Gastrocnemius medialis (tissue), 4 donors: ENCODE measurements around the gene STIM1. TPM values are rescaled to one million over a fixed set of nuclear protein-coding genes. Genes with fewer than 3 reads are reported as not detected.

Experiments used
- ATAC-seq, 2 donors: fragments of 150-250 bp; one replicate each; pipeline ENCODE4 v1.9.1; 2016
- DNase-seq, 2 donors: peaks; one replicate each; pipeline ENCODE4 v3.0.0-alpha.2; 2019
- H3K27ac ChIP-seq, 4 donors: fragments of 200-600 bp; sonication (generic); 1 replicate in 1 of 4; 2 replicates in 3 of 4; pipeline ENCODE4 v1.5.1; 2016 to 2018; ENCODE audit warnings: mild to moderate bottlenecking in 2 of 4, moderate library complexity in 1 of 4
- H3K27me3 ChIP-seq, 3 donors: fragments of 200-600 bp; sonication (generic) in 2 of 3; 1 replicate in 1 of 3; 2 replicates in 2 of 3; pipeline versions ENCODE4 v1.5.1 to v1.6.0; 2016 to 2019; ENCODE audit warnings: mild to moderate bottlenecking in 1 of 3, moderate library complexity in 1 of 3
- H3K36me3 ChIP-seq, 2 donors: fragments of 200-600 bp; sonication (generic) in 1 of 2; one replicate each; pipeline ENCODE4 v1.5.1; 2017 to 2018
- H3K4me1 ChIP-seq, 2 donors: fragments of 200-600 bp; sonication (generic) in 1 of 2; one replicate each; pipeline ENCODE4 v1.5.1; 2016 to 2017; ENCODE audit warnings: mild to moderate bottlenecking in 2 of 2
- H3K4me3 ChIP-seq, 4 donors: fragments of 200-600 bp; sonication (generic) in 3 of 4; 1 replicate in 1 of 4; 2 replicates in 3 of 4; pipeline ENCODE4 v1.5.1; 2016 to 2019; ENCODE audit warnings: mild to moderate bottlenecking in 2 of 4
- H3K9me3 ChIP-seq, 3 donors: fragments of 200-600 bp; sonication (generic) in 2 of 3; 1 replicate in 1 of 3; 2 replicates in 2 of 3; pipeline ENCODE4 v1.5.1; 2016 to 2019
- POLR2A ChIP-seq, 2 donors: fragments of 450-650 bp; IDR thresholded peaks; one replicate each; pipeline ENCODE4 v1.6.1; 2017; ENCODE audit warnings: antibody characterized with exemption in 2 of 2, mild to moderate bottlenecking in 2 of 2, moderate library complexity in 2 of 2
- in situ Hi-C, 4 donors: fragments of 200-750 bp; cut with MboI; loops; one replicate each; pipeline versions ENCODE4 v1.15.0 to v1.8.0; 2017; ENCODE audit warnings: low sequenced_read_pairs in 4 of 4
- intact Hi-C: fragments of 100-400 bp; cut with DNase I; formaldehyde crosslinking; loops from one replicate; pipeline ENCODE4 v1.15.1; 2023; ENCODE audit warnings: low total_unique reads
- total RNA-seq, 4 donors: library from RNA; depleted of rRNA; stranded (reverse); fragments of >200 nt; gene quantifications; one replicate each; pipeline versions ENCODE4 v1.1.0 to v1.2.3, GENCODE V29; 2016
- TF ChIP-seq, protein P1 (sequence below), 5 experiments: fragments of 450-650 bp in 3 of 5; fragments of 200-600 bp in 2 of 5; sonication (generic) in 2 of 5; IDR thresholded peaks in 4 of 5; conservative IDR thresholded peaks in 1 of 5; 1 replicate in 4 of 5; 2 replicates in 1 of 5; pipeline ENCODE4 v1.5.1; 2016 to 2019; ENCODE audit warnings: antibody characterized with exemption in 5 of 5, mild to moderate bottlenecking in 3 of 5, moderate library complexity in 3 of 5

Gene STIM1
- total RNA-seq, 4 donors from 2014 or later, result 45.9 to 132 (median 87.3) TPM

DNA sequence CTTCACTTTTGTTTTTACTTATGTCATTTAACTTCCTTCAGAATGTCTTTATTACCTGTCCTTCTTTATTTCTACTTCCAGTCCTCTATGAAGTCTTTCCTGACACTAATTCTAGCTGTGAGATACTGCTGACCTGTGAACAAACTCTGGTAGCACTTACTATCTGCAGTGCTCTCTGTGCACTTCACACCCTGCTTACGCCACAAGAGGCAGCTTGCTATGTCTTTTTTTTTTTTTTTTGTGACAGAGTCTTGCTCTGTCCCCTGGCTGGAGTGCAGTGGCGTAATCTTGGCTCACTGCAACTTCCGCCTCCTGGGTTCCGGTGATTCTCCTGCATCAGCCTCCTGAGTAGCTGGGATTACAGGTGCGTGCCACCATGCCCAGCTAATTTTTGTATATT is 10.7 kb downstream of the STIM1 start:
- intact Hi-C loops, result no loop called here
- in situ Hi-C loops, result loop anchor here in 2 of 4 donors (10.0 to 25.0 kb wide), 2 partner anchors 69 to 96 kb away; no protein-coding TSS in a partner anchor
- peaks cover 81 to 85% of the 10 kb centered on the region in 2 donors for H3K4me1 ChIP-seq

DNA sequence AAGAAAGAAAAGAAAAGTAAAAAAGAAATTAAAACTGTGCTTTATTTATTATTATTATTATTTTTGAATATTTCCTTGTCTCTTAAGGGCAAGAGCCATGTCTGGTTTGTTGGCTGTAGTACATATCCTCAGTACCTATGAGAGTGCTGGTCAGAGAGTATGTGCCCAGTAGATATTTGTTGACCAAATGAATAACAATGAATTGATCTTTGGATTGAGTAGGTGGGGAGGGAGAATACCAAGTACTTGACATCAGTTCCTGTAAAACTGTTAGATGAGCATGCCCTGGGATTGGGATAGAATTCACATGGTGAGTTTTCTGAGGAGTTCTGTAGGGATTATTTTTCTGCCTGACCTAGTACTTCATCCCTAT is 11.4 kb downstream of the STIM1 start:
- intact Hi-C loops (no loop called here), in situ Hi-C loops (loop anchor here in 2 of 4 donors (10.0 to 25.0 kb wide), 2 partner anchors 68 to 95 kb away; no protein-coding TSS in a partner anchor)
- H3K4me1 ChIP-seq, result peaks cover 78 to 84% of the 10 kb centered on the region in 2 donors
- no peaks in the 10 kb centered on the region for H3K36me3 ChIP-seq
- peak overlapping the region; percentile 83 to 100 (median 94) for H3K27ac ChIP-seq
- DNase-seq, result no peak
- H3K27me3 ChIP-seq, result no peaks in the 10 kb centered on the region
- ATAC-seq, result peak in 1 of 2 donors; percentile 2
- no peak for TF ChIP-seq POLR2A (IDR thresholded peaks at IDR 0.05)
- TF ChIP-seq, protein P1, sequence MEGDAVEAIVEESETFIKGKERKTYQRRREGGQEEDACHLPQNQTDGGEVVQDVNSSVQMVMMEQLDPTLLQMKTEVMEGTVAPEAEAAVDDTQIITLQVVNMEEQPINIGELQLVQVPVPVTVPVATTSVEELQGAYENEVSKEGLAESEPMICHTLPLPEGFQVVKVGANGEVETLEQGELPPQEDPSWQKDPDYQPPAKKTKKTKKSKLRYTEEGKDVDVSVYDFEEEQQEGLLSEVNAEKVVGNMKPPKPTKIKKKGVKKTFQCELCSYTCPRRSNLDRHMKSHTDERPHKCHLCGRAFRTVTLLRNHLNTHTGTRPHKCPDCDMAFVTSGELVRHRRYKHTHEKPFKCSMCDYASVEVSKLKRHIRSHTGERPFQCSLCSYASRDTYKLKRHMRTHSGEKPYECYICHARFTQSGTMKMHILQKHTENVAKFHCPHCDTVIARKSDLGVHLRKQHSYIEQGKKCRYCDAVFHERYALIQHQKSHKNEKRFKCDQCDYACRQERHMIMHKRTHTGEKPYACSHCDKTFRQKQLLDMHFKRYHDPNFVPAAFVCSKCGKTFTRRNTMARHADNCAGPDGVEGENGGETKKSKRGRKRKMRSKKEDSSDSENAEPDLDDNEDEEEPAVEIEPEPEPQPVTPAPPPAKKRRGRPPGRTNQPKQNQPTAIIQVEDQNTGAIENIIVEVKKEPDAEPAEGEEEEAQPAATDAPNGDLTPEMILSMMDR (IDR thresholded peaks at IDR 0.05 in 4 of 5, conservative IDR thresholded peaks at IDR 0.05 in 1 of 5), result no peak
- no peaks in the 10 kb centered on the region for H3K9me3 ChIP-seq
- H3K4me3 ChIP-seq, result no peak overlapping the region

More for the DNA sequence above, 10.7 kb downstream of the STIM1 start:
- H3K27ac ChIP-seq, result peak overlapping the region; percentile 83 to 100 (median 94)
- no peaks in the 10 kb centered on the region for H3K27me3 ChIP-seq
- no peaks in the 10 kb centered on the region for H3K9me3 ChIP-seq
- no peaks in the 10 kb centered on the region for H3K36me3 ChIP-seq
- peak in 1 of 2 donors; percentile 36 for ATAC-seq
- TF ChIP-seq POLR2A (IDR thresholded peaks at IDR 0.05), result no peak
- DNase-seq, result peak in 1 of 2 donors; percentile 63
- H3K4me3 ChIP-seq, result no peak overlapping the region

DNA sequence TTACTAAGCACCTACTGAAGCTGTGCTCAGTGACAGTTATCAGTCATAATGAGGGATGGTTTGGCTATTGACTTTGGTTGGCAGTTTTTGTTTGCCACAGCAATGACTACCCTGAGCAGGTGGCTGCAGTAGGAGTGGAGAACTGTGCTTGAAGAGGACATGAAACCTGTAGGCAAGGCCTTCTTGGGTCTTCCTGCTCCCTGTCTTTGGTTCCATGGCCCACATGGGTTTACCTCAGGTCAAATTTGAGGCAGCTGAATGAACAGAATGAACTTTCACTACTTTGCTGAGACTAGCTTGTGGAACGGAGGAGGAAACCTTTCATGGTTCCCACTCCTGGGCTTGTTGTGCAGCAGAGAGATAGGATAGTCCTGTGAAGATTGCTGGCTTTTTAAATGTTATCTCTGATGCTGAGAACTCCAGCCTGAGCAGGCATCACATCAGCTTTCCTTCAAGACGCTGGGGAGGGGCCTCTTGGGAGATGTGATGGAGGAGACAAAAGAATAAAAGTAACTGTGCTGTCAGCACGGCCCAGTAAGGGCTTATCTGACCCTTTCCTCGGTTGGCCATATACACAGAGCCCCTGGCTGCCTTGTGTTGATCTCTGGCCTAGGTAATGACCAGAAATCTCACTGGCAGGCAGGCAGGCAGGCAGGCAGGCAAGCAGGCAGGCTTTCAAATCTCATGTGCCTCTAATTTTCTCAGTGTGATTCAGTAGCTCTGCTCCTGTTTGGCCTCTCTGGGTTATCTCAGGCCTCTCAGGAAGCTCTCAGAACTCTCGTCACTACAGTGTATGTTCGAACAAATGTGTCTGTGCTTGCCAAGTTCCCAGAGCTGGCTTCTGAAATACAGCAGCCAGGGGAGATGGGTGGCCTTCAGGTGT is 12.0 kb downstream of the STIM1 start:
- intact Hi-C loops, result no loop called here
- H3K4me3 ChIP-seq, result peak overlapping the region in 2 of 4 donors; percentile 5 to 22
- peak overlapping the region; percentile 83 to 100 (median 94) for H3K27ac ChIP-seq

DNA sequence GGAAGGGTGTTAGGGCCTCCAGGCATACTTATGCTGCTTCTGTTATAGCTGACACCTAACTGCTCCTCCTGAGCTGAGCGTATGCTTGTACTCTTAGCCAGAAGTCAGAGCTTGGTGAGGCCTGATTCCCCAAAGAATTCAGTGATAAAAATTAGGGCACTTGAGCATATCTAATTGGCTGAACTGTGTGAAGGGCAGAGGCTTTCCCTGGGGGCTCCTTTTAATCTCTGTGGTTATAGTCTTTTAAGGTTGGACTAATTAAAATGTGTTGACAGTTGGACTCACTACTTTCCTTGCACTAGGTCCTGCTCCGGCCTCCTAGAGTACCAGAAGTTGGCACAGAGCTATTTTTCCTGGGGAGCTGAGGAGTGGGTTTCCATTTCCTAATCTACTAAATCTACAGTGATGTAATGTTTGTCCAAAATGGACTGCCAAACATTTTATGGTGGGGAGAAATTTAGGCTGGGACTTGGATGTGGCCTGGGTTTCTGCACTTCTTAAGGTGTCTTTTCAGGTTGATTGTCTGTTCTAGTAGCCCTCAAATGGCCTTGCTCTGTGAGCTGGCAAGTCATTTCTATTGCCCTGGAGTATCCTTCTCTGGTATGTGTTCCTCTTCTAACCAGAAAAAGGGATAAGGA is 18.4 kb downstream of the STIM1 start:
- intact Hi-C loops (no loop called here), in situ Hi-C loops (loop anchor here in 1 of 4 donors (25.0 kb wide), 1 partner anchor 88 kb away; no protein-coding TSS in a partner anchor)
- Histone ChIP-seq H3K4me3 (no peak overlapping the region), H3K36me3 (no peaks in the 10 kb centered on the region), H3K27me3 (no peaks in the 10 kb centered on the region), H3K27ac (peak overlapping the region; percentile 7 to 47 (median 38)), H3K9me3 (no peaks in the 10 kb centered on the region), H3K4me1 (peaks cover 73 to 79% of the 10 kb centered on the region in 2 donors)
- DNase-seq (no peak), ATAC-seq (no peak)
- TF ChIP-seq, protein P1 (IDR thresholded peaks at IDR 0.05 in 4 of 5, conservative IDR thresholded peaks at IDR 0.05 in 1 of 5), result no peak
- no peak for TF ChIP-seq POLR2A (IDR thresholded peaks at IDR 0.05)

More for the DNA sequence above, 12.0 kb downstream of the STIM1 start:
- Histone ChIP-seq H3K9me3 (no peaks in the 10 kb centered on the region), H3K27me3 (no peaks in the 10 kb centered on the region), H3K36me3 (no peaks in the 10 kb centered on the region), H3K4me1 (peaks cover 77 to 82% of the 10 kb centered on the region in 2 donors)
- TF ChIP-seq, protein P1 (IDR thresholded peaks at IDR 0.05 in 4 of 5, conservative IDR thresholded peaks at IDR 0.05 in 1 of 5), result no peak
- peak in 1 of 2 donors; percentile 21 for TF ChIP-seq POLR2A (IDR thresholded peaks at IDR 0.05)
- ATAC-seq, result peak; percentile 84 to 85
- in situ Hi-C loops, result loop anchor here in 2 of 4 donors (10.0 to 25.0 kb wide), 2 partner anchors 67 to 95 kb away; no protein-coding TSS in a partner anchor
- DNase-seq, result peak; percentile 27 to 58
